H1 (cell line): ENCODE data around the gene MRTFB. TPM values are rescaled to one million over a fixed set of nuclear protein-coding genes. Genes with fewer than 3 reads are reported as not detected.

Source experiments
- CTCF ChIA-PET: fragments of 300-600 bp; sonication (Branson Sonifier 250); formaldehyde crosslinking; loops from one replicate; lab custom pipeline; 2021; ENCODE audit not compliant: partially characterized antibody; lab: Charles Lee
- POLR2A ChIA-PET: fragments of 300-600 bp; sonication (Branson Sonifier 250); formaldehyde crosslinking; loops from one replicate; lab custom pipeline; 2021; ENCODE audit warnings: inconsistent platforms; ENCODE audit not compliant: partially characterized antibody; lab: Charles Lee
- DNase-seq, 2 experiments: peaks; one replicate each; pipeline versions ENCODE4 v3.0.0 to v3.0.0-alpha.2; 2010 to 2022; ENCODE audit warnings: low spot score in 2 of 2, low read depth in 1 of 2, mixed read lengths in 1 of 2
- FAIRE-seq: peaks from 2 replicates; lab custom pipeline; 2011; peaks lifted over from hg19 to GRCh38; lab: Jason Lieb, UNC
- H2AFZ ChIP-seq: 2 replicates; pipeline ENCODE4 v1.8.1; 2012; ENCODE audit warnings: low read length, inconsistent platforms
- H2AK5ac ChIP-seq: 2 replicates; pipeline ENCODE4 v1.6.1; 2013; ENCODE audit warnings: low read depth, low read length
- H2BK120ac ChIP-seq: replicated peaks from 2 replicates; pipeline ENCODE3; 2013; ENCODE audit warnings: low read depth, low read length, inconsistent platforms
- H2BK12ac ChIP-seq: 2 replicates; pipeline ENCODE4 v1.6.1; 2013; ENCODE audit warnings: low read depth, low read length
- H2BK15ac ChIP-seq: 2 replicates; pipeline ENCODE4 v1.6.1; 2013; ENCODE audit warnings: low read length
- H2BK20ac ChIP-seq: 2 replicates; pipeline ENCODE4 v1.6.1; 2013; ENCODE audit warnings: low read length
- H2BK5ac ChIP-seq: 2 replicates; pipeline ENCODE4 v1.6.1; 2013; ENCODE audit warnings: low read depth, low read length
- H3K14ac ChIP-seq: 2 replicates; pipeline ENCODE4 v1.6.1; 2013; ENCODE audit warnings: inconsistent platforms; ENCODE audit not compliant: insufficient read length
- H3K18ac ChIP-seq: 2 replicates; pipeline ENCODE4 v1.6.1; 2013; ENCODE audit warnings: low read length; ENCODE audit errors: extremely low read depth
- H3K23ac ChIP-seq: 2 replicates; pipeline ENCODE4 v1.6.1; 2013; ENCODE audit warnings: inconsistent platforms; ENCODE audit not compliant: insufficient read length
- H3K23me2 ChIP-seq: 2 replicates; pipeline ENCODE4 v1.6.1; 2013; ENCODE audit warnings: low read depth, low read length
- H3K27ac ChIP-seq: 2 replicates; pipeline ENCODE4 v1.6.1; 2011; ENCODE audit warnings: low read depth, low read length, inconsistent platforms
- H3K27me3 ChIP-seq, 4 experiments: replicated peaks in 1 of 4; 1 replicate in 1 of 4; 2 replicates in 3 of 4; pipeline versions ENCODE4 v1.6.1 to v1.8.1; 2011 to 2013; ENCODE audit warnings: low read length in 3 of 4, mild to moderate bottlenecking in 3 of 4, inconsistent platforms in 2 of 4, mixed read lengths in 2 of 4, moderate library complexity in 1 of 4; ENCODE audit not compliant: control insufficient read depth in 3 of 4, insufficient read depth in 3 of 4; ENCODE audit errors: extremely low read depth in 1 of 4
- H3K36me3 ChIP-seq, 4 experiments: 2 replicates each; pipeline versions ENCODE4 v1.6.1 to v1.8.1; 2011 to 2013; ENCODE audit warnings: mild to moderate bottlenecking in 4 of 4, low read length in 3 of 4, moderate library complexity in 2 of 4, control low read depth in 1 of 4, inconsistent platforms in 1 of 4; ENCODE audit not compliant: insufficient read depth in 4 of 4, control insufficient read depth in 2 of 4
- H3K4ac ChIP-seq: replicated peaks from 2 replicates; pipeline ENCODE3; 2013; ENCODE audit warnings: low read length, low read depth, mixed read lengths, inconsistent platforms; ENCODE audit not compliant: insufficient read length
- H3K4me1 ChIP-seq, 4 experiments: replicated peaks in 1 of 4; 1 replicate in 1 of 4; 2 replicates in 3 of 4; pipeline versions ENCODE4 v1.6.1 to v1.8.1; 2011 to 2013; ENCODE audit warnings: low read length in 3 of 4, inconsistent platforms in 2 of 4, mixed read lengths in 1 of 4; ENCODE audit not compliant: insufficient read depth in 4 of 4, control insufficient read depth in 3 of 4
- H3K4me2 ChIP-seq, 2 experiments: 2 replicates each; pipeline versions ENCODE4 v1.6.1 to v1.8.1; 2011 to 2013; ENCODE audit warnings: low read depth in 2 of 2, low read length in 2 of 2, control low read depth in 1 of 2, inconsistent platforms in 1 of 2, mild to moderate bottlenecking in 1 of 2; ENCODE audit not compliant: insufficient read depth in 1 of 2
- H3K4me3 ChIP-seq, 4 experiments: fragments of 200-600, 300-600 bp in 1 of 4; sonication (generic), shearing (Covaris generic), sonication (Bioruptor Twin) in 1 of 4; 2 replicates each; pipeline versions ENCODE4 v1.5.1 to v1.8.1; 2011 to 2016; ENCODE audit warnings: low read length in 4 of 4, low read depth in 3 of 4, control low read depth in 2 of 4, inconsistent platforms in 2 of 4, mild to moderate bottlenecking in 2 of 4, mixed read lengths in 1 of 4, moderate library complexity in 1 of 4; ENCODE audit not compliant: insufficient read depth in 2 of 4; ENCODE audit errors: extremely low read depth in 1 of 4
- H3K56ac ChIP-seq: replicated peaks from 2 replicates; pipeline ENCODE3; 2013; ENCODE audit warnings: low read depth, mild to moderate bottlenecking, mixed read lengths, low read length, inconsistent platforms; ENCODE audit not compliant: insufficient read length
- H3K79me1 ChIP-seq: 2 replicates; pipeline ENCODE4 v1.6.1; 2013; ENCODE audit warnings: low read depth, low read length, control low read depth
- H3K79me2 ChIP-seq, 2 experiments: 2 replicates each; pipeline versions ENCODE4 v1.6.1 to v1.8.1; 2012 to 2013; ENCODE audit warnings: low read length in 2 of 2, mild to moderate bottlenecking in 2 of 2, inconsistent platforms in 1 of 2; ENCODE audit not compliant: insufficient read depth in 2 of 2, control insufficient read depth in 1 of 2
- H3K9ac ChIP-seq, 4 experiments: replicated peaks in 1 of 4; 1 replicate in 1 of 4; 2 replicates in 3 of 4; pipeline versions ENCODE4 v1.6.1 to v1.8.1; 2011 to 2013; ENCODE audit warnings: low read depth in 3 of 4, low read length in 3 of 4, control low read depth in 2 of 4, mild to moderate bottlenecking in 2 of 4, moderate library complexity in 2 of 4, inconsistent platforms in 1 of 4; ENCODE audit errors: extremely low read depth in 1 of 4
- H3K9me3 ChIP-seq, 2 experiments: 2 replicates each; pipeline versions ENCODE4 v1.6.1 to v1.8.1; 2012 to 2013; ENCODE audit warnings: mild to moderate bottlenecking in 2 of 2, moderate library complexity in 2 of 2, control low read depth in 1 of 2, inconsistent platforms in 1 of 2, low read depth in 1 of 2, low read length in 1 of 2, mixed read lengths in 1 of 2; ENCODE audit not compliant: insufficient read depth in 2 of 2
- H4K20me1 ChIP-seq, 2 experiments: replicated peaks in 1 of 2; 2 replicates each; pipeline versions ENCODE3 to v1.8.1; 2011 to 2013; ENCODE audit warnings: inconsistent platforms in 2 of 2, low read length in 2 of 2, mild to moderate bottlenecking in 1 of 2; ENCODE audit not compliant: insufficient read depth in 2 of 2, control insufficient read depth in 1 of 2
- H4K5ac ChIP-seq: 2 replicates; pipeline ENCODE4 v1.6.1; 2013; ENCODE audit warnings: low read length, low read depth, mixed read lengths, inconsistent platforms; ENCODE audit not compliant: insufficient read length
- H4K8ac ChIP-seq: 2 replicates; pipeline ENCODE4 v1.8.0; 2013; ENCODE audit warnings: mild to moderate bottlenecking, moderate library complexity, low read length, inconsistent platforms; ENCODE audit not compliant: insufficient read depth; ENCODE audit errors: extremely low read depth
- H4K91ac ChIP-seq: replicated peaks from 2 replicates; pipeline ENCODE3; 2013; ENCODE audit warnings: low read length, mixed read lengths, inconsistent platforms; ENCODE audit not compliant: insufficient read length
- BACH1 ChIP-seq: IDR thresholded peaks from 2 replicates; pipeline ENCODE4 v1.6.1; 2012; ENCODE audit warnings: low read length, improper control_type of control experiment
- EZH2 ChIP-seq: fragments of 200-600 bp; sonication (generic); IDR thresholded peaks from 2 replicates; pipeline ENCODE4 v1.7.1; 2012; ENCODE audit warnings: low read depth, mild to moderate bottlenecking, moderate library complexity, low read length, inconsistent platforms; ENCODE audit not compliant: severe bottlenecking
- MAX ChIP-seq: IDR thresholded peaks from 2 replicates; pipeline ENCODE4 v1.6.1; 2012; ENCODE audit warnings: inconsistent platforms
- POLR2A ChIP-seq, 2 experiments: IDR thresholded peaks; 1 replicate in 1 of 2; 2 replicates in 1 of 2; pipeline ENCODE4 v1.6.1; 2011; ENCODE audit warnings: low read depth in 2 of 2, low read length in 2 of 2, mild to moderate bottlenecking in 2 of 2; ENCODE audit errors: control extremely low read depth in 1 of 2
- WGBS, 2 experiments: shearing (Covaris generic) in 1 of 2; methylation state at CpG; one replicate each; pipeline versions ENCODE4 v1.1.6 to v1.1.7; 2013 to 2015; ENCODE audit warnings: low lambda C conversion rate in 2 of 2, mixed read lengths in 2 of 2, inconsistent platforms in 1 of 2, low coverage in 1 of 2, missing lambda C conversion rate in 1 of 2; ENCODE audit not compliant: insufficient replicate concordance in 2 of 2, insufficient coverage in 1 of 2, insufficient read length in 1 of 2; ENCODE audit errors: extremely low coverage in 1 of 2, missing lambda C conversion rate in 1 of 2; 5-methylcytosine and 5-hydroxymethylcytosine counted together
- polyA plus RNA-seq, 7 experiments: library from polyadenylated mRNA; depleted of rRNA in 3 of 7; stranded (reverse) in 5 of 7; unstranded in 2 of 7; fragments of >200 nt in 5 of 7; fragments of 200-250 nt in 2 of 7; gene quantifications; 1 replicate in 5 of 7; 2 replicates in 1 of 7; 4 replicates in 1 of 7; pipeline versions ENCODE4 v1.2.1 to v1.2.3, GENCODE V29; 2011 to 2013; ENCODE audit warnings: missing spikeins in 2 of 7, mixed read lengths in 2 of 7
- total RNA-seq: library from RNA; stranded (reverse); fragmentation: NEBNext Ultra II Directional; extraction: Animal tissue kit (Norgen Biotek cat#: 25700); gene quantifications from 2 replicates; pipeline ENCODE4 v1.2.1, GENCODE V29; 2021

The MRTFB gene
- total and polyA plus RNA-seq, 2 of the 8 experiments (the other 6 are each of a cell fraction or from before 2014, with no cell fraction given), result 13.5 to 34.9 TPM

- Histone ChIP-seq H2BK15ac (no peak overlapping the region; the same call in 1 of the 2 replicates), H2AFZ (no peak overlapping the region), H2BK120ac (peak overlapping the region; percentile 74), H3K9me3 (no peaks in the 10 kb centered on the region), H3K56ac (no peak overlapping the region), H4K91ac (peak overlapping the region; percentile 83), H2BK5ac (peak overlapping the region; percentile 90; the same call in 1 of the 2 replicates), H3K23me2 (peaks cover 6% of the 10 kb centered on the region; the same call in 1 of the 2 replicates), H3K9ac (peak overlapping the region in 2 of 4 experiments; percentile 20 to 34; a peak in 3 of 7 replicates), H3K79me2 (peaks cover 3 to 75% of the 10 kb centered on the region in 2 experiments; a peak in 3 of 4 replicates), H4K8ac (no peak overlapping the region; the same call in 1 of the 2 replicates), H4K5ac (peak overlapping the region; percentile 58), H3K4me2 (peak overlapping the region in 1 of 2 experiments; percentile 30; a peak in 2 of 4 replicates), H2BK20ac (peak overlapping the region; percentile 95; the same call in 1 of the 2 replicates), H4K20me1 (no peaks in the 10 kb centered on the region), H3K14ac (no peak overlapping the region), H2AK5ac (peak overlapping the region; percentile 82), H3K18ac (peak overlapping the region; percentile 91), H3K4me3 (no peak overlapping the region; a peak in 1 of 8 replicates), H3K79me1 (peaks cover 9% of the 10 kb centered on the region), H3K23ac (no peak overlapping the region), H2BK12ac (peak overlapping the region; percentile 94; the same call in 1 of the 2 replicates), H3K4me1 (peaks cover 21 to 60% (median 42%) of the 10 kb centered on the region in 4 experiments), H3K36me3 (no peaks in the 10 kb centered on the region), H3K4ac (peak overlapping the region; percentile 57), H3K27ac (peak overlapping the region; percentile 50; the same call in 1 of the 2 replicates), H3K27me3 (no peaks in the 10 kb centered on the region)
- FAIRE-seq (no peak), DNase-seq (no peak)
- POLR2A ChIA-PET, result interaction anchor here (1.0 to 2.2 kb wide), 3 partner anchors 8 to 326 kb away, joined by 3 to 5 read pairs (median 3); no protein-coding TSS in a partner anchor
- CTCF ChIA-PET, result interaction anchor here (1.0 to 4.4 kb wide), 6 partner anchors 9 to 219 kb away, joined by 3 to 15 read pairs (median 5); no protein-coding TSS in a partner anchor
- TF ChIP-seq EZH2, result no peak
- 0 out of 2 replicates have a peak, but pooled peaks have one; percentile 26 for TF ChIP-seq MAX
- TF ChIP-seq BACH1, result no peak
- TF ChIP-seq POLR2A (IDR thresholded peaks at IDR 0.05; ENCODE audit: control extremely low read depth in 1 of 2, low read depth in 2 of 2, low read length in 2 of 2), result peak in 1 of 2 experiments; percentile 13; a peak in 1 of 3 replicates
- 77% methylated on average over 23 of the region's 23 CpGs; no CpG with 5 or more reads in 1 of the 2 experiments for WGBS, 2 experiments
These were observed 236.6 kb downstream of the MRTFB start for GRCh38 chr16:14307527-14308367.
